PC-3 (cell line): ENCODE results near the gene IGFLR1.

Experiments
- EZH2 ChIP-seq: fragments of 300-600 bp; sonication (generic); IDR thresholded peaks from one replicate; pipeline ENCODE4 v1.6.1; 2017; ENCODE audit warnings: antibody characterized with exemption, mild to moderate bottlenecking, low read length; ENCODE audit not compliant: unreplicated experiment
- TF ChIP-seq, protein P1 (sequence below): fragments of 300-600 bp; sonication (generic); conservative IDR thresholded peaks from 2 replicates; pipeline ENCODE4 v1.5.1; 2017; ENCODE audit warnings: antibody characterized with exemption, low read depth, mild to moderate bottlenecking, low read length

DNA sequence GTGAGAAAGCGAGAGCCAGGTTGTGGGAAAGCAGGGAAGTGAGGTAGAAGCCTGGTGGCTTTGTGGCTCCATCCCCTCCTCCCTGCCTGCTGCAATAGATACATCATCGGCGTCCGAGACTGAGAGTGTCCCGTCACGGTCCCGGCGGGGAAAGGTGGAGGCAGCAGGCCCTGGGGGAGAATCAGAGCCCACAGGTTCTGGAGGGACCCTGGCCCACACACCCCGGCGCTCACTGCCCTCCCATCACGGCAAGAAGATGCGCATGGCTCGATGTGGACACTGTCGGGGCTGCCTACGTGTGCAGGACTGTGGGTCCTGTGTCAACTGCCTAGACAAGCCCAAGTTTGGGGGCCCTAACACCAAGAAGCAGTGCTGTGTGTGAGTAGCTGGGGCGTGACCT lies 19.4 kb downstream of the IGFLR1 start:
- TF ChIP-seq, protein P1, sequence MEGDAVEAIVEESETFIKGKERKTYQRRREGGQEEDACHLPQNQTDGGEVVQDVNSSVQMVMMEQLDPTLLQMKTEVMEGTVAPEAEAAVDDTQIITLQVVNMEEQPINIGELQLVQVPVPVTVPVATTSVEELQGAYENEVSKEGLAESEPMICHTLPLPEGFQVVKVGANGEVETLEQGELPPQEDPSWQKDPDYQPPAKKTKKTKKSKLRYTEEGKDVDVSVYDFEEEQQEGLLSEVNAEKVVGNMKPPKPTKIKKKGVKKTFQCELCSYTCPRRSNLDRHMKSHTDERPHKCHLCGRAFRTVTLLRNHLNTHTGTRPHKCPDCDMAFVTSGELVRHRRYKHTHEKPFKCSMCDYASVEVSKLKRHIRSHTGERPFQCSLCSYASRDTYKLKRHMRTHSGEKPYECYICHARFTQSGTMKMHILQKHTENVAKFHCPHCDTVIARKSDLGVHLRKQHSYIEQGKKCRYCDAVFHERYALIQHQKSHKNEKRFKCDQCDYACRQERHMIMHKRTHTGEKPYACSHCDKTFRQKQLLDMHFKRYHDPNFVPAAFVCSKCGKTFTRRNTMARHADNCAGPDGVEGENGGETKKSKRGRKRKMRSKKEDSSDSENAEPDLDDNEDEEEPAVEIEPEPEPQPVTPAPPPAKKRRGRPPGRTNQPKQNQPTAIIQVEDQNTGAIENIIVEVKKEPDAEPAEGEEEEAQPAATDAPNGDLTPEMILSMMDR: no peak
- TF ChIP-seq EZH2: no peak
